NCI-H1436 treated with DMSO at 0.1 percent for 48 hours (cell line): Measurements from ENCODE around the gene SLC15A5.

Experiments used
- DNase-seq: peaks from one replicate; lab custom pipeline; 2025; lab: John Stamatoyannopoulos, UW

The SLC15A5 gene

GRCh38 chr12:16260206-16260605, 17.3 kb downstream of the SLC15A5 start:
- DNase-seq, result no peak

- DNase-seq, result no peak
Observed at GRCh38 chr12:16258963-16259362, 18.5 kb downstream of the SLC15A5 start.

GRCh38 chr12:16246264-16246663, 31.2 kb downstream of the SLC15A5 start:
- DNase-seq, result no peak

- DNase-seq, result no peak
Observed at GRCh38 chr12:16245209-16245608, 32.3 kb downstream of the SLC15A5 start.

- no peak for DNase-seq
Observed at GRCh38 chr12:16243487-16244412, 33.7 kb downstream of the SLC15A5 start.

- DNase-seq, result no peak
Observed at GRCh38 chr12:16241346-16241745, 36.1 kb downstream of the SLC15A5 start.

- DNase-seq, result no peak
Observed at GRCh38 chr12:16238661-16239060, 38.8 kb downstream of the SLC15A5 start.

GRCh38 chr12:16229676-16230075, 47.8 kb downstream of the SLC15A5 start:
- DNase-seq, result no peak

GRCh38 chr12:16228067-16228466, 49.4 kb downstream of the SLC15A5 start:
- DNase-seq, result no peak

- no peak for DNase-seq
Observed at GRCh38 chr12:16225692-16226091, 51.8 kb downstream of the SLC15A5 start.

GRCh38 chr12:16224196-16224595, 53.3 kb downstream of the SLC15A5 start:
- DNase-seq, result no peak

GRCh38 chr12:16221776-16222175, 55.7 kb downstream of the SLC15A5 start:
- no peak for DNase-seq

GRCh38 chr12:16220120-16220519, 57.4 kb downstream of the SLC15A5 start:
- DNase-seq, result no peak

- DNase-seq, result no peak
Observed at GRCh38 chr12:16218934-16219751, 58.3 kb downstream of the SLC15A5 start.

- no peak for DNase-seq
Observed at GRCh38 chr12:16218234-16218633, 59.3 kb downstream of the SLC15A5 start.

GRCh38 chr12:16211731-16212130, 65.8 kb downstream of the SLC15A5 start:
- DNase-seq, result no peak

GRCh38 chr12:16198884-16199283, 78.6 kb downstream of the SLC15A5 start:
- peak; percentile 42 for DNase-seq

GRCh38 chr12:16197600-16197999, 79.9 kb downstream of the SLC15A5 start:
- DNase-seq, result no peak

GRCh38 chr12:16189849-16190248, 87.6 kb downstream of the SLC15A5 start:
- DNase-seq, result no peak

- peak; percentile 99 for DNase-seq
Observed at GRCh38 chr12:16187660-16188059, 89.8 kb downstream of the SLC15A5 start.

GRCh38 chr12:16184681-16185080, 92.8 kb downstream of the SLC15A5 start:
- no peak for DNase-seq

- DNase-seq, result no peak
Observed at GRCh38 chr12:16183541-16183940, 93.9 kb downstream of the SLC15A5 start.

- DNase-seq, result no peak
Observed at GRCh38 chr12:16175840-16176239, 101.6 kb downstream of the SLC15A5 start.
